Activated CD8-positive, alpha-beta T cell treated with anti-CD3 and anti-CD28 coated beads for 36 hours (primary cell): ENCODE measurements around the gene CHML. TPM values are rescaled to one million over a fixed set of nuclear protein-coding genes. Genes with fewer than 3 reads are reported as not detected.
"Not testable (repeated sequence)": the region's sequence is repeated elsewhere in the genome, so short reads cannot be mapped to it uniquely, and the experiment has no call there.

Experiments
- ATAC-seq: fragments of 200-7000 bp; cut with Tn5 transposase; one replicate; pipeline ENCODE4 v1.10.0; 2021; ENCODE audit warnings: mild to moderate bottlenecking, moderate library complexity
- CTCF ChIA-PET: fragments of 350-600 bp; sonication (Branson Sonifier 250); formaldehyde crosslinking; loops from one replicate; lab custom pipeline; 2021; ENCODE audit warnings: antibody characterized with exemption; lab: Charles Lee
- POLR2A ChIA-PET: fragments of 350-600 bp; sonication (Branson Sonifier 250); formaldehyde crosslinking; loops from one replicate; lab custom pipeline; 2021; ENCODE audit warnings: antibody characterized with exemption; lab: Charles Lee
- DNase-seq: peaks from one replicate; pipeline ENCODE4 v3.0.0-alpha.2; 2020
- H3K27ac Mint-ChIP-seq: one replicate; pipeline ENCODE4 v1.8.0; 2021; ENCODE audit warnings: mild to moderate bottlenecking, mixed read lengths
- H3K27me3 Mint-ChIP-seq: one replicate; pipeline ENCODE4 v1.8.0; 2021; ENCODE audit warnings: mixed read lengths
- H3K36me3 Mint-ChIP-seq: one replicate; pipeline ENCODE4 v1.8.0; 2021; ENCODE audit warnings: low read depth, mixed read lengths
- H3K4me1 Mint-ChIP-seq: one replicate; pipeline ENCODE4 v1.8.0; 2021; ENCODE audit warnings: low read depth, mixed read lengths
- H3K4me3 Mint-ChIP-seq: one replicate; pipeline ENCODE4 v1.8.0; 2021; ENCODE audit warnings: mild to moderate bottlenecking, moderate library complexity, mixed read lengths
- H3K9me3 Mint-ChIP-seq: one replicate; pipeline ENCODE4 v1.8.0; 2021; ENCODE audit warnings: mixed read lengths
- CTCF ChIP-seq: fragments of 200-600 bp; IDR thresholded peaks from one replicate; pipeline ENCODE4 v1.8.0; 2022; ENCODE audit warnings: antibody characterized with exemption, mild to moderate bottlenecking
- intact Hi-C: fragments of 100-400 bp; cut with micrococcal nuclease; formaldehyde crosslinking; loops from one replicate; pipeline ENCODE4 v1.10.0; 2022
- total RNA-seq, 2 experiments: library from RNA; stranded (reverse); gene quantifications; one replicate each; pipeline ENCODE4 v1.2.3, GENCODE V29; 2021

CHML gene
- total RNA-seq, 2 experiments from 2014 or later: 20.3 to 24.7 TPM

- H3K9me3 Mint-ChIP-seq: no peaks in the 10 kb centered on the region
- no peak overlapping the region for H3K27ac Mint-ChIP-seq
- POLR2A ChIA-PET: no interaction called here
- DNase-seq (no peak), ATAC-seq (no peak)
- no peak overlapping the region for H3K4me3 Mint-ChIP-seq
- intact Hi-C loops: loop anchor here (5.0 kb wide), 1 partner anchor 42 kb away; no protein-coding TSS in a partner anchor
- TF ChIP-seq CTCF: no peak
- no peaks in the 10 kb centered on the region for H3K27me3 Mint-ChIP-seq
- H3K4me1 Mint-ChIP-seq: peaks cover 49% of the 10 kb centered on the region
- CTCF ChIA-PET: no interaction called here
- H3K36me3 Mint-ChIP-seq: no peaks in the 10 kb centered on the region
Measured at GRCh38 chr1:241674805-241675384, 34.7 kb upstream of the CHML start.

GRCh38 chr1:241672301-241672700 is 32.1 kb upstream of the CHML start:
- no peaks in the 10 kb centered on the region for H3K27me3 Mint-ChIP-seq
- ChIA-PET CTCF (interaction anchor here (0.6 kb wide), 1 partner anchor 140 kb away, joined by 3 read pairs; the partner anchor contains the start of gene KMO), POLR2A (no interaction called here)
- no peak for TF ChIP-seq CTCF
- no peaks in the 10 kb centered on the region for H3K36me3 Mint-ChIP-seq
- intact Hi-C loops: no loop called here
- H3K4me3 Mint-ChIP-seq: no peak overlapping the region
- no peaks in the 10 kb centered on the region for H3K9me3 Mint-ChIP-seq
- DNase-seq (no peak), ATAC-seq (no peak)
- H3K27ac Mint-ChIP-seq: no peak overlapping the region
- H3K4me1 Mint-ChIP-seq: peaks cover 52% of the 10 kb centered on the region

- intact Hi-C loops: no loop called here
- Mint-ChIP-seq H3K4me3 (no peak overlapping the region), H3K9me3 (no peaks in the 10 kb centered on the region), H3K27ac (no peak overlapping the region), H3K27me3 (no peaks in the 10 kb centered on the region), H3K36me3 (no peaks in the 10 kb centered on the region), H3K4me1 (peaks cover 22% of the 10 kb centered on the region)
- no peak for TF ChIP-seq CTCF
- DNase-seq (no peak), ATAC-seq (no peak)
- ChIA-PET CTCF (no interaction called here), POLR2A (no interaction called here)
Measured at GRCh38 chr1:241666419-241666818, 26.2 kb upstream of the CHML start.

- H3K4me1 Mint-ChIP-seq: no peaks in the 10 kb centered on the region
- H3K27me3 Mint-ChIP-seq: peaks cover 2% of the 10 kb centered on the region
- TF ChIP-seq CTCF: no peak
- H3K4me3 Mint-ChIP-seq: no peak overlapping the region
- ChIA-PET CTCF (no interaction called here), POLR2A (no interaction called here)
- no peak for DNase-seq
- H3K36me3 Mint-ChIP-seq: no peaks in the 10 kb centered on the region
- H3K9me3 Mint-ChIP-seq: no peaks in the 10 kb centered on the region
- ATAC-seq: no peak
- no peak overlapping the region for H3K27ac Mint-ChIP-seq
- intact Hi-C loops: no loop called here
Measured at GRCh38 chr1:241660424-241660972, 20.3 kb upstream of the CHML start.

- H3K27me3 Mint-ChIP-seq, H3K36me3 Mint-ChIP-seq, H3K4me3 Mint-ChIP-seq, H3K9me3 Mint-ChIP-seq, H3K4me1 Mint-ChIP-seq, CTCF ChIA-PET, intact Hi-C loops, POLR2A ChIA-PET, H3K27ac Mint-ChIP-seq, DNase-seq, ATAC-seq: not testable (repeated sequence)
Measured at GRCh38 chr1:241659016-241659415, 18.8 kb upstream of the CHML start.
